SK-N-SH treated with all-trans-retinoic acid at 6 μM for 48 hours (cell line): Measurements from ENCODE around the gene RPL18.

Source experiments
- ATAC-seq: fragments of 200-7000 bp; cut with Tn5 transposase; 3 replicates; pipeline ENCODE4 v1.9.1; 2020; ENCODE audit warnings: mild to moderate bottlenecking, moderate library complexity
- BACH2 ChIP-seq: fragments of 250-450 bp; sonication (Bioruptor Pico); IDR thresholded peaks from 2 replicates; pipeline ENCODE4 v1.9.0; 2021; ENCODE audit warnings: mild to moderate bottlenecking, borderline replicate concordance
- CREB5 ChIP-seq: fragments of 250-450 bp; sonication (Bioruptor Pico); IDR thresholded peaks from 2 replicates; pipeline ENCODE4 v1.5.1; 2020; ENCODE audit warnings: low read depth, mild to moderate bottlenecking, moderate library complexity
- CSDC2 ChIP-seq: fragments of 250-450 bp; sonication (Bioruptor Pico); IDR thresholded peaks from 2 replicates; pipeline ENCODE4 v1.5.0; 2020; ENCODE audit warnings: mild to moderate bottlenecking, moderate library complexity
- CSRNP3 ChIP-seq: fragments of 250-450 bp; sonication (Bioruptor Pico); IDR thresholded peaks from 2 replicates; pipeline ENCODE4 v1.5.1; 2021; ENCODE audit warnings: mild to moderate bottlenecking, moderate library complexity
- ESRRG ChIP-seq: fragments of 250-450 bp; sonication (Bioruptor Pico); IDR thresholded peaks from 2 replicates; pipeline ENCODE4 v1.6.1; 2021; ENCODE audit warnings: mild to moderate bottlenecking
- GLIS3 ChIP-seq: fragments of 250-450 bp; sonication (Bioruptor Pico); IDR thresholded peaks from 2 replicates; pipeline ENCODE4 v1.5.0; 2020; ENCODE audit warnings: mild to moderate bottlenecking, moderate library complexity
- OSR1 ChIP-seq: fragments of 250-450 bp; sonication (Bioruptor Pico); IDR thresholded peaks from 2 replicates; pipeline ENCODE4 v1.8.0; 2022; ENCODE audit warnings: moderate library complexity, mild to moderate bottlenecking, inconsistent platforms
- PATZ1 ChIP-seq: fragments of 250-450 bp; sonication (Bioruptor Pico); IDR thresholded peaks from 2 replicates; pipeline ENCODE4 v1.8.0; 2020; ENCODE audit warnings: mild to moderate bottlenecking, moderate library complexity, borderline replicate concordance
- POU6F1 ChIP-seq: fragments of 250-450 bp; sonication (Bioruptor Pico); IDR thresholded peaks from 2 replicates; pipeline ENCODE4 v1.8.0; 2021; ENCODE audit warnings: low read depth, mild to moderate bottlenecking, moderate library complexity, borderline replicate concordance
- PPARA ChIP-seq: fragments of 250-450 bp; sonication (Bioruptor Pico); IDR thresholded peaks from 2 replicates; pipeline ENCODE4 v1.5.0; 2020; ENCODE audit warnings: mild to moderate bottlenecking, borderline replicate concordance
- RARB ChIP-seq: fragments of 250-450 bp; sonication (Bioruptor Pico); IDR thresholded peaks from 2 replicates; pipeline ENCODE4 v1.8.0; 2021; ENCODE audit warnings: mild to moderate bottlenecking, moderate library complexity
- SNAI2 ChIP-seq: fragments of 250-450 bp; sonication (Bioruptor Pico); IDR thresholded peaks from 2 replicates; pipeline ENCODE4 v1.5.0; 2020; ENCODE audit warnings: mild to moderate bottlenecking, moderate library complexity
- TCF4 ChIP-seq: fragments of 250-450 bp; sonication (Bioruptor Pico); IDR thresholded peaks from 2 replicates; pipeline ENCODE4 v1.8.0; 2021; ENCODE audit warnings: mild to moderate bottlenecking, moderate library complexity, borderline replicate concordance
- TSHZ2 ChIP-seq: fragments of 250-450 bp; sonication (Bioruptor Pico); IDR thresholded peaks from 2 replicates; pipeline ENCODE4 v1.5.0; 2020; ENCODE audit warnings: mild to moderate bottlenecking, moderate library complexity
- ZC3H10 ChIP-seq: fragments of 250-450 bp; sonication (Bioruptor Pico); IDR thresholded peaks from 2 replicates; pipeline ENCODE4 v1.5.1; 2021; ENCODE audit warnings: mild to moderate bottlenecking, moderate library complexity
- ZFP3 ChIP-seq: fragments of 250-450 bp; sonication (Bioruptor Pico); IDR thresholded peaks from 2 replicates; pipeline ENCODE4 v1.5.0; 2020; ENCODE audit warnings: mild to moderate bottlenecking, moderate library complexity
- ZNF565 ChIP-seq: fragments of 450-650 bp; formaldehyde crosslinking; conservative IDR thresholded peaks from 2 replicates; pipeline ENCODE4 v1.5.0; 2020; ENCODE audit warnings: low read depth, mild to moderate bottlenecking, moderate library complexity
- ZNF8 ChIP-seq: fragments of 450-650 bp; formaldehyde crosslinking; IDR thresholded peaks from 2 replicates; pipeline ENCODE4 v1.5.0; 2020; ENCODE audit warnings: mild to moderate bottlenecking, moderate library complexity

The RPL18 gene

GRCh38 chr19:48629599-48630295 lies 10.8 kb upstream of the RPL18 start:
- ATAC-seq, result peak; percentile 2; the same call in 1 of the 3 replicates
- TF ChIP-seq CSRNP3 (CRISPR knock-in tag), result no peak
- TF ChIP-seq BACH2 (CRISPR knock-in tag), result no peak
- TF ChIP-seq CREB5 (CRISPR knock-in tag), result no peak
- TF ChIP-seq SNAI2 (CRISPR knock-in tag), result no peak
- no peak for TF ChIP-seq GLIS3 (CRISPR knock-in tag)
- TF ChIP-seq ESRRG (CRISPR knock-in tag), result no peak
- no peak for TF ChIP-seq ZNF565 (CRISPR knock-in tag)
- TF ChIP-seq PPARA (CRISPR knock-in tag), result no peak
- no peak for TF ChIP-seq CSDC2 (CRISPR knock-in tag)
- no peak for TF ChIP-seq TCF4
- TF ChIP-seq OSR1, result no peak
- no peak for TF ChIP-seq POU6F1 (CRISPR knock-in tag)
- no peak for TF ChIP-seq ZFP3 (CRISPR knock-in tag)
- no peak for TF ChIP-seq TSHZ2 (CRISPR knock-in tag)
- no peak for TF ChIP-seq RARB (CRISPR knock-in tag)
- no peak for TF ChIP-seq ZC3H10 (CRISPR knock-in tag)

- no peak for TF ChIP-seq PATZ1 (CRISPR knock-in tag)
- TF ChIP-seq ESRRG (CRISPR knock-in tag), result no peak
- TF ChIP-seq ZC3H10 (CRISPR knock-in tag), result no peak
- no peak for TF ChIP-seq ZFP3 (CRISPR knock-in tag)
- TF ChIP-seq CREB5 (CRISPR knock-in tag), result no peak
- no peak for TF ChIP-seq ZNF8 (CRISPR knock-in tag)
- ATAC-seq, result no peak
These were observed 10.3 kb upstream of the RPL18 start for GRCh38 chr19:48629297-48629598.
